ENCODE data around the gene NINJ2.

The NINJ2 gene

DNA sequence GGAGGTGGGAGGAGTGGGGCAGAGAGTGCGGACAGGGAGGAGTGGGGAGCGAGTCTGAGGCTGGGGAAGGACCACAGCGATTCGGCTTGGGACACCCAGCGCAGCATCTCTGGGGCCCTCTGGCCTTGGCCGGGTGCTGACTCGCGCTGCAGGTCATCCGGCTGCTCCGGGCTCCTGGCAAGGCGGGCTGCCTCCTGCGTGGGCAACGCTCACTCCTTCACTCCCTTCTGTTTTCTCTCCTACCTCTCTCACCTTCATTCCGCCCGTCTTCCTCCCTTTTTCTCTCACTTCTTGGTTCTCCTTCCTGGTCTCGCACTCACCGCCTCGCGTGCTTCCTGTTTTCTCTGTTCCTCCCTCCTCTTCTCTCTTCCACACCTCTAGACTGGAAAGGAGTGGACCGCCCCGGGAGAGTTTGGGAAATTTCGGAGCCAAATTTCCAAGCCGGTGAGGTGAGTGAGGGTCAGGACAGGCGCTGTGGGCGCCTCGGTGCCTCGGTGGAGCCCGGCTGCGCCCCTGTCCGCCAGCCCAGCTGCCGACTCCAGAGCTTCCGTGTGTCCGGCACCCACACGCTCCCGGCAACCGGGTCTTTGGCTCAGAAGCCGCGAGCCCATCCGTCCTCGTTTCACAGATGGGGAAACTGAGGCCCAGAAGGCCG lies 116.9 kb downstream of the NINJ2 start:
- no peak for DNase-seq

DNA sequence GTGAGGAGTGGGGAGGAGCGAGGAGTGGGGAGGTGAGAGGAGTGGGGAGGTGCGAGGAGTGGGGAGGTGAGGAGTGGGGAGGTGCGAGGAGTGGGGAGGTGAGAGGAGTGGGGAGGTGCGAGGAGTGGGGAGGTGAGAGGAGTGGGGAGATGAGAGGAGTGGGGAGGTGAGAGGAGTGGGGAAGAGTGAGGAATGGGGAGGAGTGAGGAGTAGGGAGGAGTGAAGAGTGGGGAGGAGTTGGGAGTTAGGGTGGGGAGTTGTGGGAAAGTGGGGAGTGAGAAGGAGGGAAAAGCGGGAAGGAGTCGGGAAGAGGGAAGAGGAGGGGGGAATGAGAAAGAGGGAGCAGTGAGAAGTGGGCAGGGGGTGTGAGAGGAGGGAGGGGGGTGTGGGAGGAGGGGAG lies 117.4 kb downstream of the NINJ2 start:
- DNase-seq = no peak

DNA sequence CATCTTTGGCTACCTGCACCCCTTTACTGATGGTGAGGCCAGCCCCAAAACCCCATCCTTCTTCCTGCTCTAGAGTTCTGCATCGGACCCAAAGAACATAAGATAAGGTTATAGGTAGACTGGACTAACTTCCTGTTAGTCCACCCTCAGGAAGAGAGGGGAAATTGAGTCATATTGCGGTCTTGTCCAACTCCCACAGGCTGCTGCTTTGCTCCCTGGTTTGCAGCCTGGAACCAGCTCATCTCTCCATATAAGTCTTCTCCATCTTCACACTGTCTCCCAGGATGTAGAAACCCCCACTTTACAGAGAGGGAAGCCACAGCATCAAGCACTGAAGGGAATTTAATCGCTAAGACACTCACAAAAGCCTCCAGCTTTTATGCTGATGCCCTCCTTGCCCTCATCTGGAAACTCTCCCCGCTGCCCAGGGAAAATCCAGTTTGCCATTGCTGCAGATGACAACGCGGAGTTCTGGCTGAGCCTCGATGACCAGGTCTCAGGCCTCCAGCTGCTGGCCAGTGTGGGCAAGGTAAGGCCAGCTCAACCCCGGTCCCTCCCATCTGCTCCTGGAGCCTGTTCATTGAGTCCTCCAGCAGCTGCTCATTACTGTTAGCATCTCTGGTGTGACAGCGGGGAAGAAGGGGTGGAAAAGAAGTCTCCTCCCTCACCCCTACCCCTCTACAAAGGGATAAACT lies 118.2 kb downstream of the NINJ2 start:
- DNase-seq = no peak

DNA sequence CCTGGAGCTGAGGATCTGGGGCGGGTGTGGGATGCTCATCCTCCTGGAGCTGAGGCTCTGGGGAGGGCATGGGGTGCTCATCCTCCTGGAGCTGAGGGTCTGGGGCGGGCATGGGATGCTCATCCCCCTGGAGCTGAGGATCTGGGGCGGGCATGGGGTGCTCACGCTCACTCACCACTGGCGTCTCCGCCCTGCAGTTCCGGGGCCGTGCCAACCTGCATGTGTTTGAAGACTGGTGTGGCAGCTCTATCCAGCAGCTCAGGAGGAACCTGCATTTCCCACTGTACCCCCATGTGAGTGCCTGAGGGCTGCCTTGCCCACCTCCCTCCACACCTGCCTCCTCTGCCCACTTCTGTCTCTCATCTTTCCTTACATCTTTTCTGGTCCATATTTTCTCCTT lies 119.1 kb downstream of the NINJ2 start:
- DNase-seq = no peak

DNA sequence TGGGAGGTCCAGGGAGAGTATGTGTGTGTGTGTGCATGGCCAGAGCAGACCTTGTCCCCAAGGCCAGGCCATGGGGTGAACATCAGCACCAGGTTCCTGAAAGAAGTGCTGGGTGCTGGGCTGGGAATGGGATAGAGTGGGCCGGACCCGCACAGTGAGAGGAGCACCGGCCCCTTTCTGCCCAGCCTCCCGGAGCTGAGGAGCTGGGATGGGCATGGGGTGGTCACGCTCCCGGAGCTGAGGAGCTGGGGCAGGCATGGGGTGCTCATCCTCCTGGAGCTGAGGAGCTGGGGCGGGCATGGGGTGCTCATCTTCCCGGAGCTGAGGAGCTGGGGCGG lies 120.2 kb downstream of the NINJ2 start:
- DNase-seq = no peak

DNA sequence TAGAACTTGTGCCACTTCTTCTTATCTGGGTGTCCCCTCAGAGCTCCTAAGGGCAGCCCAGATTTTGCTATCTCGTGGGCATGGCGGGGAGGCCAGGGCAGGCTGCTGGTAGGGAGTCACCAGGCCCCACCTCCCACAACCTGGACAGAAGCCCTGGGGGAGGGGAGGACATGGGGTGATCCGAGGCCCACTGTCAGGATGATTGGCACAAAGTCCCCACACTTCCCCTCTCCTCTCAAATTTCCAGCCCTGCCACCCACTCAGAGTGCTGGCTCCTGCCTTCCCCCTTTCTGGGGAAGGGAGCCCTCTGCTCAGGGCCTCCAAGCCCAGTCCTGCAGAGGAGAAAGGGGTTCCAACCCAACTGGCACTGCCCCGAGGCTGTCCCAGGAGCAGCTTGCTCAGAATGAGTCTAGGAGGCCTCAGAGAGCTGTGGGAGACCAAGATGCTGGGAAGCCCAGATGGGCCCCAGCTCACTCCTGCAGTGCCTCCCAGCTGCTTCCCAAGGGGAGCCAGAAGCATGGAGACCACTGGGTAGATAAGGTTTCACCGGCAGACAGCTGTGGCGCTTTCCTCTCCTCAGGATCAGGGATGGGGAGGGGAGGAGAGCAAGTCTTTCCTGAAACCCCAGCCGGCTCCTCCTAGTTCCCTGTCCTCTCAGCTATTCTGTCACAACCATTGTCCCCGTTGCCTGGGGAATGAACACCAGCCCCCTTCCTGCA lies 120.7 kb downstream of the NINJ2 start:
- no peak for DNase-seq

DNA sequence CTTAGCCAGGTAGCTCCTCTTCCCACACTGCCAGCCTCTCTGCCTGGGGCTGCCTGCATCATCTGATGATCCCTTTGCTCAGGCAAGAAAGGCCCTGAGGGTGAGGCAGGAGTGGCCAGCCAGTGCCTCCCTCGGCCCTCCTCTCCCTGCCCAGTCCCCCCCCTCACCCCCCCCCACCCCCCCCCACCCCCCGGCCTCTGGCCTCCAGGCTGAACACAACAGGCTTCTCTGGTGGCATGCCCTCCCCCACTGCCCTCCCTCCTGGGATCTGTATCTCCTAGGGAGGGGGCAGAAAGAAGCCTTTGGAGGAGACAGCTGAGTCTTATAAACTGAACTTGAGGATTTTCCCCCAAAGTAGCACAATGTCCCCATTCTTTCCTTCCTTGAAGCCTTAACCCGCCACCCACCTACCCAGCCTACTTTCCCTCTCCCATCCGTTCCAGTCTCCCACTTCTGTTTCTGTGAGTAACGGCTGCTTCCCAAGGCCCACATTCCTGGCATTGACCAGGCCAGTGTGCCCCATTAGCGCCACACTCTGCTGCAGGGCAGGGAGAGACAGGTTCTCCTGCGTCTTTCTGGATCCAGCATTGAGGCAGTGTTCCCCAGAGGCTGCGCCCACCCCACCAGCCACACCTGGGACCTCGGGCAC lies 121.4 kb downstream of the NINJ2 start:
- no peak for DNase-seq

DNA sequence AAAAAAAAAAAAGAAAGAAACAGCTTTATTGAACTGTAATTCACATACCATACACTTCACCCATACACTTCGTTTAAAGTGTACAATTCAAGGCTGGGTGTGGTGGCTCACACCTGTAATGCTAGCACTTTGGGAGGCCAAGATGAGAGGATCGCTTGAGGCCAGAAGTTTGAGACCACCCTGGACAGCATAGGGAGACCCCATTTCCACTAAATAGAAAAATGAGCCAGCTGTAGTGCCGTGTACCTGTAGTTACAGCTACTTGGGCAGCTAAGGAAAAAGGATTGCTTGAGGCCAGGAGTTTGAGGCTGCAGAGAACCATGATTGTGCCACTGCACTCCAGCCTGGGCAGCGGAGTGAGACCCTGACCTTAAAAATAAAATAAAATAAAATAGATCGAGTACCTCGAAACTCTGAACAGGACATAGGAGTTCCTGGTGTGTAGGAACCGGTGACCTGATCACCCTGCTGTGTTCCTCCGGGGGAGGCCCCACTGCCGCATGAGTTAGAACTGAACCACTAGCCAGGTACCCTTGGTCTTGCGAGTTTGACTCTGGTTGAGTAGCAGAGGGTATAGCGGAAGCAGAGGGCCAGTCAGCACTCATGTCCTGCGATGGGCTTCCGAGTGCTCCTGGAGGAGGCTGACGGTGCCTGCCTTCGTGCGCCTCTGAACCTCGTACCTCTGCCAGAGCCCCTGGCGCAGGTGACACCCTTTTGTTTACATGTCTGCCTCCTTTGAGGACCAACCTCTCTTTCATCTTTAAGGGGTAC lies 123.5 kb downstream of the NINJ2 start:
- no peak for DNase-seq

DNA sequence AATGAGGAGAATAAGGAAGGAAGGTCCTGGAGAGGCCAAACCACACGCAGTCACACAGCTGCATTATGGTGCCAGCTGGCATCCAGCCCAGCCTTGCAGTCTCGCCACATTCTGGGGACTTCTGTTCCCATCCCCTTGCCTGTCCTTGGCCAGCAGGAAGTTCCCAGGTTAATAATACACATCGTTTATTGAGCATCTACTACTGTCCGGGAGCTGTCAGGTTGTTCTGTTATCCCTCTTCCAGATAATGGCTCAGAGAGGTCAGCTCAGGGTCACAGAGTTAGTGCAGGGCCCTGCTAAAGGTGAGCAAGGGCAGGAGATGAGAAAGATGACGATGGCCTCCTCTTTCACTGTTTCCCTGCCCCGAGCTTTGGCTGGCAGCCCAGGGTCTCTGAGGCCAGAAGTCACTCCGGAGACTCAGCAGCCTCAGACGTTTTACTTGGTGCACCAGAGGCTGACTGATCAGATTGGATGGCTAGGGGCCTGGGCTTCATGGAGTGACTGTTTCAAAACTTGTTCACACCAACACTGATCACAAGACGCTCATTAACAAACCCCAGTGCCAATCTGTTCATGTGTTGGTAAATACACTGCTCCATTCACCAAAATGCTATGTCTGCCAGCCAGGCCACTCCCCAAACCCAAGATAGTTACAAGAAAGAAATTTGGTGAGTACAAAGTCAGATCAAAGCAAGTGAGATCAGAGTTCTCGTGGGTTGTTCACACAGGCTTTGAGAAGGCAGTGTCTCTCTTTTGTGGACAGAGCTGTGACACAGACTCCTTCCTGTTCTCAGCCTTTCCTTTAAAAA lies 124.3 kb downstream of the NINJ2 start:
- peak; percentile 77 for DNase-seq

DNA sequence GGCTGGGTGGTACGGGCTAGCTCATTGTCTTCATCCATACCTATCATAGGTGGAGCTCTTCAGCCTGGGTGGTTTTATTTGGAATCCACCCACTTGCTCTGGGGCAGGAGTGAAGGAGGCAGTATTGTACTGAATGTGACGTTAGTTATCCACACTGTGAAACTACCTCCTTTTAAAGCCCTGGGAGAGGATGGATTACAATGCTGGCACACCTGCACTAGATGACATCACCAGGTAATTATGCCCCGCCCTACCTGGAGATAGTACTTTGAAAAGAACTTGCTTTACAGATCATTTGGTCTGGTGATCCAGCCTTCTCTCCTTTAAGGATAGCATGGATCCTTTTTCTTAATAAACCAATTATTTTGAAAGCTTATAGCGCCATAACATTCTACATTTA lies 125.5 kb downstream of the NINJ2 start:
- no peak for DNase-seq

DNA sequence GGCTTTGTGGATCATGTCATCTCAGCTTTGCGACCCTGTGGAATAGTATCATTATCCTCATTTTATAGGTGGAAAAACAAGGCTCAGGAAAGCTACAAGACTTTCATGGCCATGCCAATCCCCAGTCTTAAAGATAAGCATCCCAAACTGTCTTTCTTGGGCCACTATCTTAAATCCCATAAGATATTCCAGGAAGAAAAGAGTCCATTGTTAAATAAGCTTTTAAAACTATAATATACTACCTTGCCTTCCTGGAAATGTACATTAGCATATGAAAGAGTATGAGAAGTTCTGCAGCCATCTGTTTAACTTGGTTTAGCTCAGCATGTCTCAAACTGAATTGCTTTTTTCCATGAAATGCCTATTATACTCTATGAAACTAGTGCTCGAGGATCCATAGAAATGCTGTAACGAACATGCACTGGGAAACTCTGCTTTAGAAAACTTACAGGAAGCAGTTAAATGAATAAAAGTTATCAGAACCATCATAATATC lies 126.4 kb downstream of the NINJ2 start:
- no peak for DNase-seq

DNA sequence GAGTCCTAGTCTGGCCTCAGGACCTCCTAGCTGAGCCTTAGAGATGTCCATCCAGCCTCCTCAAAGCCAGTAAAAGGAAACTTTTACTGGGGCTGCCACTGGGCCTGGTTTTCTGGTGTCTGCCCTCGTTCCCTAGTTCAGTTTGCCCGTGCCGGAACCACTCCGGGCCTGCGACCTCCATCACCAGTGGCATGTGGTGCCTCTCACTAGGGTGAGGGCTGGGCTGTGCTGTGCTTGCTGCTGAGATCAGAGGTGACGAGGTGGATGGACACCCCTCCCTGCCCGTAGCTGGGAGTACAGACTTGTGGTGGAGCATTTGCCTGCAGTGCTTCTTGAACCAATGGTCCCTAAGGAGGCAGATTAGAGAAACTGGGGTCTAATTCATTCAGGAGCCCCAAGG lies 127.8 kb downstream of the NINJ2 start:
- no peak for DNase-seq

DNA sequence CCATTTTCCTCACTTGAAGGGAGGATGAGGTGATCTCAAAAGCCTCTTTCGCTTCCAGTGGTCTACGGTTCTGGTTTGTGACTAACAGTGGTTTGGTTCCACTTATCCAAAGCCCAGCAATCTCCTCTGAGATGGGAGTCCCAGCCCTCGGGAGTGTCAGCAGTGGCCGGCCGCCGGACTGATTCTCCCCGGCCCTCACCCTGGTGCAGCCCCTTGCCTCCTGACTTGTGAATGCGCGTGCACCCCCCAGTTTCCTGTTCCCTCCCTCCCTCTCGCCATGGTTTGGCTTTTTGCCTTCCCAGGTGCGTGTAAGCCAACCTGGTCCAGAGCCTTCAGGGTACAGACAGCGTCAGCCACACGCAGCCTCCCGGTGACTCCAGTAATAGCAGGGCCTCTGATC lies 129.0 kb downstream of the NINJ2 start:
- DNase-seq = no peak

DNA sequence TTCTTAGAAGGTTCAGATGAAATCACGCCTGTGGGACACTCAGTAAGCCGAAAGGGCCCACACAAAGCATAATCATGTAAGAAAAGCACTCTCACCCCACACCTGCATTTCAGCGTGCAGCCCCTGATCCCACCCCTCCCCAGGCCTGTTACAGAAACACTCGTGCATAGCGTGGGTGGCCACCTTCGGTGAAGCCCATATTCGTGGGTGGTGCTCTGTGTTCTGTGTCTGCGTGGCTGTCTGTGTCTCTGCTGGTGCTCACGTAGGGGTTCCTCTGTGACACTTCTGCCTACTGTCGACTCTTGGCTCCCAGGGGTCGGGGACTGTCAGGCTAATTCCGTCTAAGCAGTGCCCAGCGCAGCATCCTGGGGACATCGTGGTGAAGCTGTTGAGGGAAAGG lies 129.5 kb downstream of the NINJ2 start:
- DNase-seq = no peak

DNA sequence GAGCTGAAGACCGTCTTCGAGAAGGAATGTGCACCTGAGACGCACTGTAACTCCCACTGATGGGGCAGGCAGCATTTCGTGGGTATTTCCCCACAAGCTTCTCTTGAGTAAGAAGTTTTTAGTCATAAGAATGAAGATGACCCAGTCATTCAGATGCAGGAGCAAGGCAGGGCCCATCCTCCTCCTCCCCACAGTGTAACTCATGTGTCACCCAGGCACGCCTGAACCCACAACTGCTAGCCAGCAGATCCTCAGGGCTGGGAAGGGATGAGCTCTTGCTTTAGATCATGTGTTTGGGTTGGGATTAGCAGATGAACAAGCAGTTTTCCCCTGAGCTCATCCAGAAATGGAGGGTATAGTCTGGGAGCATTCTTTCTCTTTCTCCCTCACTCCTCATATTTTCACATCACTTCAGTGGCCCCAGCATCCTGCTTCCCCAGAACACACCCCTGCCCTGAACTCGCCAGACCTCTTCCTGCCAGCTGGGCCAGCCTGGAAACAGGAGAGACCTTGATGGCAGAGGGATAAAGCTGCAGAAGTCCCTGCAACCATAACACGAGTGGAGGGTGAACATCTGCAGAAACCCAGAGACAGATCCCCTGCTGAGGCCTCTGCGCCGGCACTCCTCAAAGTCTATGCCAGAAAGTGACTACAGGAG lies 130.2 kb downstream of the NINJ2 start:
- no peak for DNase-seq

DNA sequence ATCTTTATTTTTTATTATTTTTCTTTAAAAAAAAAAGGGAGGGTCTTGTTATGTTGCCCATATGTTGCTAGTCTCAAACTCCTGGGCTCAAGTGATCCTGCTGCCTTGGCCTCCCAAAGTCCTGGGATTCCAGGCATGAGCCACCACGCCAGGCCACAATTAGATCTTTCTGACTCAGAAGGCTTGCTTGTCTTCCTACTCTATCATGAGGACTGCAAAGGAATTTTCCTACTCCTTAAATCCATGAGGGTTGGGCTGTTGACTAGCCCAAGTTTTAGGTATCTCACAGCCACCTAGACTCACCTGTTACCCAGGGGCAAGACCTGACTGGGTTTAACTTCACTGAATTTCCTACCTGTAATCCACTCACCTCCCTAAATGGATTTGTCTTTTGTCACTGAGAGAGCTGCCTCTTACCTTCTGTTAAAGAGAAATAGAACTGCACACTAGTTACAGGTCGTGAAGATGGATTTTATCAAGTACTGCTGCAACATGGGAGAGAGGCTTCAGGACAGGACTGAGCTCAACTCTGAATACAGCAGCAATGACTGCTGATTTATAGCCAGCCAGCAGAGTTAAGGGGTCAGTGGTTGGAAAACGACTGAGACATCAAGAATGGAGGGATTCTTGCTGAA lies 131.2 kb downstream of the NINJ2 start:
- no peak for DNase-seq

DNA sequence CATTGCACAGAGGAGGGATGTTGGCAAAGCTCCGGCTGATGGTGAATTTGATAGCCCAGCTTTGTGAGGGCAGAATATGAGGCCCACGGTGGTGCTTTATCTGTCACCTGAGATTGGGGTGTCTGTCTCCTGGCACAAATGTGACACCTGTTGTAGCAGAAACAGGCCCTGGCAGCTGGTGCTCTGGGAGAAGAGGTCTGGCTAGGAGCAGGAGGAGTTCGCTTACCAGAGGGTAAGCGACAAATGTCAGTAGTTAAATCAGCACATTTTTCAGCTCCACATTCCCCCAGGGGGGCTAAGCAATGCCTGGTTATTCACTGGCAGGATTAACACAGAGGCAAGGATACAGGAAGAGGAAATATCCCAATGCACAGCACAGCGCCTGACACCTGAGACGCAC lies 132.4 kb downstream of the NINJ2 start:
- DNase-seq = no peak

DNA sequence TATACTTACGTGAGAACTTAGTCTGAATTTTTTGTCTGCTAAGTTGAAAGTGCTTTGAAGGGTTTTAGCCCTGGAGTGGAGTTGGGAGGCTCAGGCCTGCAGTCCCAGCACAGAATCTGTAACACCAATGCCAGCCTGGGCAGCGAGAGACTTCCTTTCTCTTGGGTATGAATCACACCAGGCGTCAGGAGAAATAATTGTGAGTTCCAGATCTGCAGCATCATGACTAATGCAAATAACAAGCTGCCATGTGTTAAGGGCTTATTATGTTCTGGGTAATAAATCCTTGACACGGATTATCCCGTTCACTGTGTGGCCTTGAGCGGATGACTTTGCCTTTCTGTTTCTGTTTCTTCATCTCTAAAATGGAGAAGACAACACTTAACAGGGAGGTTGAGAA lies 132.9 kb downstream of the NINJ2 start:
- no peak for DNase-seq

DNA sequence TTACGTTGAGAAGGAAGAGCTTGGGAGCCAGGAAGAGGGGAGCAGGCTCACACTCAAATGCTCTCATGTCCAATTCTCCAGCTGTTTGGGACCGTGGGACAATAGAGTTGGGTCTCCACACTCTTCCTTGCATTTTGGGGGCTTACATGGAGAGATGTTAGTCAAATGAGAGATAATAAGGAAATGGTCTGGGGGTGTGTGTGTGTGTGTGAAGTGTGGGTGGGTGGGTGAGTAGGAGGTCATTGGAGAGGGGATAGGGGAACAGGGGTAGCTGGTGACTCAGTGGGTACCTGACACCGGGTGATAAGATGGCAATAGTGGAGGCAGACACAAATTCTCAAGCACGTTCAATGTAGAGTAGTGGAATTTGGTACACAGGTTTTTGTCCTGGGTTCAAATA lies 135.5 kb downstream of the NINJ2 start:
- DNase-seq = no peak

DNA sequence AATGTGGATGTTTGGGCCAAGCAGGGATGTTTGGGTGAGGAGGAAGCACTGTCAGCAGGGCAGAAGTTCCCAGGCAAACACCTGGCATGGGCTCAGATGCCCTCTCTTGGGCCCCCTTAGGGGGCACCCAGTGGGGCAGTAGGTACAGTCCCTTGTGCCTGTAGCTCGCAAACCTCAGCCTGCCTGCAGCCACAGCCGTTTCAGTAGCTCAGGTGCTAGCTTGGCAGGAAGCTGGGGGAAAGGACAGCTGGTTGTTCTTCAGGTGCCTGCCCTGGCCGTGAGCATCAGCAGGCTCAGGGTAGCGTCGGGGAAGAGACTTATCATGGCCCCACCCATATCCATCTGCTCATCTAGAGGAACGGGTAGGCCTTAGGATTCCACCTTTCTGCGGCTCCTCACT lies 136.0 kb downstream of the NINJ2 start:
- DNase-seq = no peak

DNA sequence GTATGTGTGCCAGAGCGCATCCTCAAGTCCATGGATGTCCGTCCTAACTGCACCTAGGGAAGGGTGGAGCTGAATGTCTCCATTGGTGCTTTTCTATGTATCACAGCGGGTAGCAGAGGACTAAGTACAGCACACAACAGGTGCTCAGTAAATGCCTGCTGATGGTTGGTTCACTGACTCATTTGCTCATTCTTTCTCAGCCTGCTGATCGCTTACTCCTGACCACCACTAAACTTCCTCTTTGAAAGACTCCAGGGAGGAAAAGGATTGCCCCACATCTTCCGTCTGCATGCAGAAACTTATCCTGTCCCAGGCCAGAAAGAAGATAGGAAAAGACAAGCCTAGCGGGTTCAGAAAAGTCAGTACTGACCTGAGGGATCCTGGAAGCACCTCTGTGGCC lies 137.2 kb downstream of the NINJ2 start:
- DNase-seq = no peak

All from CD4-positive, alpha-beta T cell treated with Interleukin-10 for 1 hour (primary cell).